Liver (tissue), 9 donors: Measurements from ENCODE around the gene TNFSF10. TPM values are rescaled to one million over a fixed set of nuclear protein-coding genes. Genes with fewer than 3 reads are reported as not detected.

ENCODE experiments used
- DNase-seq: peaks from one replicate; pipeline ENCODE4 v3.0.0-alpha.2; 2017; ENCODE audit warnings: low spot score
- H3K27ac ChIP-seq, 2 donors: one replicate each; pipeline ENCODE4 v1.7.0; 2013; ENCODE audit warnings: inconsistent platforms in 2 of 2, low read length in 2 of 2, control low read depth in 1 of 2, low read depth in 1 of 2, mild to moderate bottlenecking in 1 of 2
- H3K27me3 ChIP-seq, 4 donors: one replicate each; pipeline versions ENCODE4 v1.6.1 to v1.7.0; 2013; ENCODE audit warnings: low read length in 3 of 4, inconsistent platforms in 1 of 4, mild to moderate bottlenecking in 1 of 4, moderate library complexity in 1 of 4; ENCODE audit not compliant: control insufficient read depth in 4 of 4, insufficient read depth in 4 of 4
- H3K36me3 ChIP-seq, 4 donors: one replicate each; pipeline versions ENCODE4 v1.6.1 to v1.7.0; 2013; ENCODE audit warnings: low read length in 3 of 4, mild to moderate bottlenecking in 3 of 4, low read depth in 1 of 4, moderate library complexity in 1 of 4; ENCODE audit not compliant: control insufficient read depth in 4 of 4, insufficient read depth in 3 of 4
- H3K4me1 ChIP-seq, 4 donors: one replicate each; pipeline versions ENCODE4 v1.6.1 to v1.7.0; 2013; ENCODE audit warnings: low read length in 3 of 4, mild to moderate bottlenecking in 3 of 4, moderate library complexity in 1 of 4; ENCODE audit not compliant: control insufficient read depth in 4 of 4, insufficient read depth in 4 of 4
- H3K4me3 ChIP-seq, 3 donors: one replicate each; pipeline versions ENCODE4 v1.6.1 to v1.7.0; 2013; ENCODE audit warnings: low read length in 3 of 3, control low read depth in 1 of 3, low read depth in 1 of 3, mild to moderate bottlenecking in 1 of 3
- H3K9ac ChIP-seq, 2 donors: one replicate each; pipeline ENCODE4 v1.7.0; 2013; ENCODE audit warnings: low read length in 2 of 2, mild to moderate bottlenecking in 2 of 2, moderate library complexity in 2 of 2, control low read depth in 1 of 2, low read depth in 1 of 2
- H3K9me3 ChIP-seq, 4 donors: one replicate each; pipeline versions ENCODE4 v1.6.1 to v1.7.0; 2013; ENCODE audit warnings: low read length in 3 of 4; ENCODE audit not compliant: control insufficient read depth in 4 of 4
- ATF3 ChIP-seq: IDR thresholded peaks from 2 replicates; pipeline ENCODE4 v1.6.1; 2016; ENCODE audit warnings: antibody characterized with exemption
- CTCF ChIP-seq: fragments of 150-350 bp; IDR thresholded peaks from 2 replicates; pipeline ENCODE4 v1.5.1; 2017; ENCODE audit warnings: improper control_type of control experiment, low read depth, low read length; ENCODE audit not compliant: missing input control
- EGR1 ChIP-seq, 2 donors: IDR thresholded peaks; 2 replicates each; pipeline ENCODE4 v1.6.1; 2016 to 2018; ENCODE audit warnings: antibody characterized with exemption in 2 of 2, low read depth in 2 of 2
- FOXA1 ChIP-seq: IDR thresholded peaks from 2 replicates; pipeline ENCODE4 v1.6.1; 2016; ENCODE audit warnings: antibody characterized with exemption
- FOXA2 ChIP-seq: IDR thresholded peaks from 2 replicates; pipeline ENCODE4 v1.6.1; 2016; ENCODE audit warnings: antibody characterized with exemption
- GABPA ChIP-seq, 2 donors: IDR thresholded peaks in 1 of 2; conservative IDR thresholded peaks in 1 of 2; 2 replicates each; pipeline ENCODE4 v1.6.1; 2016; ENCODE audit warnings: antibody characterized with exemption in 2 of 2, mild to moderate bottlenecking in 1 of 2, moderate library complexity in 1 of 2
- HNF4A ChIP-seq, 2 donors: conservative IDR thresholded peaks; 2 replicates each; pipeline ENCODE4 v1.6.1; 2016; ENCODE audit warnings: antibody characterized with exemption in 2 of 2, mild to moderate bottlenecking in 2 of 2
- MAX ChIP-seq: IDR thresholded peaks from 2 replicates; pipeline ENCODE4 v1.6.1; 2016; ENCODE audit warnings: antibody characterized with exemption
- NR2F2 ChIP-seq: IDR thresholded peaks from 2 replicates; pipeline ENCODE4 v1.6.1; 2016; ENCODE audit warnings: antibody characterized with exemption
- REST ChIP-seq: IDR thresholded peaks from 2 replicates; pipeline ENCODE4 v1.6.1; 2016; ENCODE audit warnings: antibody characterized with exemption, mild to moderate bottlenecking
- RXRA ChIP-seq, 2 donors: IDR thresholded peaks; 2 replicates each; pipeline ENCODE4 v1.6.1; 2017 to 2018; ENCODE audit warnings: antibody characterized with exemption in 2 of 2, mild to moderate bottlenecking in 1 of 2
- SP1 ChIP-seq: IDR thresholded peaks from 2 replicates; pipeline ENCODE4 v1.6.1; 2018; ENCODE audit warnings: antibody characterized with exemption, mild to moderate bottlenecking
- TAF1 ChIP-seq: conservative IDR thresholded peaks from 2 replicates; pipeline ENCODE4 v1.6.1; 2016; ENCODE audit warnings: antibody characterized with exemption, mild to moderate bottlenecking
- ZBTB33 ChIP-seq: IDR thresholded peaks from 2 replicates; pipeline ENCODE4 v1.6.1; 2016; ENCODE audit warnings: antibody characterized with exemption
- WGBS: extraction: QIAGEN DNeasy Blood & Tissue Kit; methylation state at CpG from one replicate; pipeline ENCODE4 v1.1.7; 2013; 5-methylcytosine and 5-hydroxymethylcytosine counted together
- polyA plus RNA-seq, 2 donors: library from polyadenylated mRNA; stranded (reverse) in 1 of 2; unstranded in 1 of 2; fragments of 200-250 nt in 1 of 2; fragments of >200 nt in 1 of 2; fragmentation: Nextera tagmentation in 1 of 2; extraction: Ambion mirVana in 1 of 2; gene quantifications; one replicate each; pipeline versions ENCODE4 v1.2.1 to v1.2.3, GENCODE V29; 2013 to 2015
- total RNA-seq, 2 donors: library from RNA; depleted of rRNA; stranded (reverse); fragments of >200 nt; gene quantifications; one replicate each; pipeline ENCODE4 v1.2.3, GENCODE V29; 2014
- donor health status: healthy.
- donor health status: healthy.
- donor health status: healthy.
- donor health status: healthy.
- donor health status: healthy.

The TNFSF10 gene
- total and polyA plus RNA-seq, 4 donors: 16.2 to 67.1 (median 37.5) TPM

- H3K27me3 ChIP-seq: no peaks in the 10 kb centered on the region
- WGBS: 98% methylated on average over 2 of the region's 2 CpGs
- no peak overlapping the region for H3K27ac ChIP-seq
- H3K4me1 ChIP-seq: peaks cover 0 to 1% (median 0%) of the 10 kb centered on the region in 4 donors
- no peak overlapping the region for H3K9ac ChIP-seq
- no peak for TF ChIP-seq SP1
- TF ChIP-seq TAF1: no peak
- no peak for TF ChIP-seq HNF4A (conservative IDR thresholded peaks at IDR 0.05)
- TF ChIP-seq CTCF: no peak
- TF ChIP-seq REST: no peak
- TF ChIP-seq NR2F2: no peak
- TF ChIP-seq ZBTB33: no peak
- no peak for TF ChIP-seq EGR1 (IDR thresholded peaks at IDR 0.05; ENCODE audit: low read depth in 2 of 2)
- H3K4me3 ChIP-seq: no peak overlapping the region
- H3K36me3 ChIP-seq: no peaks in the 10 kb centered on the region
- H3K9me3 ChIP-seq: no peaks in the 10 kb centered on the region
- DNase-seq: no peak
These were observed 6.9 kb upstream of the TNFSF10 start for GRCh38 chr3:172530101-172530561.

- Histone ChIP-seq H3K27me3 (no peaks in the 10 kb centered on the region), H3K36me3 (no peaks in the 10 kb centered on the region), H3K4me3 (no peak overlapping the region), H3K27ac (no peak overlapping the region), H3K9ac (no peak overlapping the region), H3K9me3 (no peaks in the 10 kb centered on the region), H3K4me1 (peaks cover 0 to 6% (median 4%) of the 10 kb centered on the region in 4 donors)
- WGBS: 96% methylated on average over 3 of the region's 3 CpGs
- no peak for TF ChIP-seq GABPA (IDR thresholded peaks at IDR 0.05 in 1 of 2, conservative IDR thresholded peaks at IDR 0.05 in 1 of 2)
- no peak for TF ChIP-seq CTCF
- no peak for TF ChIP-seq ATF3
- no peak for TF ChIP-seq RXRA (IDR thresholded peaks at IDR 0.05)
- no peak for TF ChIP-seq SP1
- no peak for TF ChIP-seq FOXA2
- TF ChIP-seq FOXA1: no peak
- no peak for TF ChIP-seq HNF4A (conservative IDR thresholded peaks at IDR 0.05)
- TF ChIP-seq MAX: no peak
- TF ChIP-seq ZBTB33: no peak
- TF ChIP-seq EGR1 (IDR thresholded peaks at IDR 0.05; ENCODE audit: low read depth in 2 of 2): no peak
- DNase-seq: no peak
These were observed 5.4 kb upstream of the TNFSF10 start for GRCh38 chr3:172528677-172529076.
